Measurements from ENCODE around the gene SLC35G3.
"Not testable (repeated sequence)": the region's sequence is repeated elsewhere in the genome, so short reads cannot be mapped to it uniquely, and the experiment has no call there.

SLC35G3 gene

GRCh38 chr17:35164716-35165115 is 29.5 kb downstream of the SLC35G3 start:
- DNase-seq (ENCODE audit: low read depth in 3 of 3) = no peak

DNA sequence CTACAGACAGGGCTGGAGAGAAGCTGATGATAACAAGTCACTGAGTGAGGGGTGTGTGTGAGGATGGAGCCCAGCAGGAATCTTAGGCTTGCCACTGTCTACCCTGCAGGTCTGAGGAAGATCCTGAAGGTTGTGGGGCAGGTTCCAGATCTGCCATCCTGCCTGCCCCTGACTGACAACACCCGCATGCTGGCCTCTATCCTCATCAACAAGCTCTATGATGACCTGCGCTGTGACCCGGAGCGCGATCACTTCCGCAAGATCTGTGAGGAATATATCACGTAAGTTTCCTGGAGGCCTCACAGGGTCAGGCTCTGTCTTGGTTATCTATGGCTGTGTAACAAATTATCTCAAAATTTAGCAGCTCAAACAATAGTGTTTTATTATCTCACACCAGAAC is 30.3 kb downstream of the SLC35G3 start:
- no peak for DNase-seq (ENCODE audit: low read depth in 3 of 3)

DNA sequence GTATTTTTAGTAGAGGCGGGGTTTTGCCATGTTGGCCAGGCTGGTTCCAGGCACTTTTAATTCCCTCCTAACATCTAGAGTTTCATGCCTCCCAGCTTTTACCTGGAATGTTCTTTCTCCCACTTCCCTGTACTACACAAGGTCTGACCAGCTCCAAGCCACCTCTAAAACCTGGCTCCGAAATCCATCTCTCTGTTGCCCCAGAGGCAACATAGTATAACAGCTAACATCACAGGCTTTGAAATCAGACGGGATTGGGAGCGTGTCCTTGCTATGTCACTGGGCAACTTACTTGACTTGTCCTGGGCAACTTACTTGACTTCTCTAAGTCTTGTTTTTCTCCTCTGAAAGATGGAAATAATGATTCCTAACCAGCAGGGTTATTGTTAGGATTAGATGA is 31.4 kb downstream of the SLC35G3 start:
- DNase-seq (ENCODE audit: low read depth in 3 of 3) = no peak

GRCh38 chr17:35161281-35161761 is 32.9 kb downstream of the SLC35G3 start:
- DNase-seq (ENCODE audit: low read depth in 3 of 3) = no peak

DNA sequence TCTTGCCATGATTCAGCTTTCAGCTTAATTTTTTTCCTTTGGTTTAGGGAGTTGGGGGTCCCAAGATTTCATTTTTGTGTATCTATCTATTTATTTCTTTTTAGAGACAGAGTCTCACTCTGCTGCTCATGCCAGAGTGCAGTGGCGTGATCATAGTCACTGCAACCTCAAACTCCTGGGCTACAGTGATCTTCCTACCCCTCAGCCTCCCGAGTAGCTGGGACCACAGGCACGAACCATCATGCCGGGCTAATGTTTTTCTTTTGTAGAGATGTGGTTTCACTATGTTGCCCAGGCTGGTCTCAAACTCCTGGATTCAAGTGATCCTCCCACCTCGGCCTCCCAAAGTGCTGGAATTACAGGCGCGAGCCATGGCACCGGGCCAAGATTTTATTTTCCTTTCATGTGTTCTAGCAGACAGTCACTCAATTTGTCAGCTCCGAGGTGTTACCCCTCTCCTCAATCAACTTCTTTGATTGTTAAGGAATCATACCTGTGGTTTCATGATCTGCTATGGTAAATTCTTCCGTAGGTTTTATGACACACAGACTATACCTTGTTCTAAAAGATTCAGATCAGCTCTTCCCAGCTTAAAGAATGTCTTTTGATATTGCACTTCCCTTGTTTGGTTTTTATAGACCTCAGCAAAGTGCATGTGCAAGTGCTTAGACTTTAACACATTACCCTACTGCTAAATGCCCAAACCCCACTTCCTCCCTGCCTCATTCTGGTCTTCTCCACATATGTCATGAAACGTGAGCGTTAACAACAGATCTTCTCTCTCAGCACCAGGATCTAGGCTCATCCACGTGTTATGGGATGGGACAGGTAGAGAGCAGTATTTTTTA is 33.6 kb downstream of the SLC35G3 start:
- peak in 1 of 3 experiments; percentile 18 for DNase-seq (ENCODE audit: low read depth in 3 of 3)

DNA sequence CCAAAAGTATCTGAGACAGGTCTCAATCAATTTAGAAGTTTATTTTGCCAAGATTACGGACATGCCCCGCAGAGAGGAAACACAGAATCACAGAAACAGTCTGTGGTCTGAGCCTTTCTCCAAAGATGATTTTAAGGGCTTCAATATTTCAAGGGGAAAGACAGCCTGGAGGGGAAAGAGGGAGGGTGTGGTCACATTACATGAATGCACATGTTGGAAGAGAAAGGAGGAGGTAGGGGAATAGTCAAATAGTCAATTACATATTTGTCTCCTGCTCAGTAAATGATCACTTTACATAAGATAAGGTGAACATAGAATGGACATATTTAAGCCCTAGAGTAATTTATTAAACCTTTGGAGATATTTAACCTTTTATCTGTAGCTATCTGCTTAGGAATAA is 34.3 kb downstream of the SLC35G3 start:
- DNase-seq (ENCODE audit: low read depth in 3 of 3) = no peak

GRCh38 chr17:35155246-35155645 is 38.9 kb downstream of the SLC35G3 start:
- DNase-seq (ENCODE audit: low read depth in 3 of 3) = no peak

DNA sequence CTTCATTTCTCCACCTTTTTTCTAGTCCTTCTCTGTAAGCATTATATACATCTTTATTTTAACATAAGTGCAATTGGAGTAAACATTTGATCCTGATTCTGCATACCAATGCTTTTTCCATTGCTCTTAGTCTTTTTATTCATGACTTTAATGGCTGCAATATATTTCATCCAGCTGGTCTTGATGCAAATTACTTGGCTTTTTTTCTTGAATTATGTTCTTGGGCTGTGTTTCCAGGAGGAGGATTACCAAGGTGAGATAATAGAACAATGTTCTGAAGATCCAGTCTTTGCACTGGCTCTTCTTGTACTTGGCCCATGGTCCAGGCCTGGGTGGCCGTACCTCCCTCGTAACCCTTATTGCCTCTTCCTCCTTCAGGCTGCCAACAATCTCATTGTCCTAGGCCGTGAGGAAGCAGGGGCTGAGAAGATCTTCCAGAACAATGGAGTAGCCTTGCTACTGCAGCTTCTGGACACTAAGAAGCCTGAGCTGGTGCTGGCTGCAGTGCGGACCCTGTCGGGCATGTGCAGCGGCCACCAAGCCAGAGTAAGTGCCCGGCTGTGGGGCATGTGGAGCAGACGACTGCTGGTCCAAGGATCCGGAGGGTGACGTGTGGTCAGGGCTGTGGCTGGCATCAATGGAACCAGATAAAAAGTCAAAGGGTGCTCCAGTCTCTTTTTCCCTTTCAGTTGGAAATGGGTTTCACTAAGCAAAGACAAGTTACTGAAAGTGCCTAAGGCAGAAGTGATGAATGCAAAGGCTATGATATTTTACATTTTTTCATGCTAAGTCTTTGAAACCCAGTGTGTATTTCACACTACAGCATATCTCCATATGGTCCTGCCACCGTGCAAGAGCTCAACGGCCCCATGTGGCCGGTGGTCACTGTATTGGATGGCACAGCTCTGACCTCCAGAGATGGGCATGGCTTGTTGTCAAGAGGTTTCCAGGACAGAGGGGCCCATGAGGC is 39.7 kb downstream of the SLC35G3 start:
- no peak for DNase-seq (ENCODE audit: low read depth in 3 of 3)

DNA sequence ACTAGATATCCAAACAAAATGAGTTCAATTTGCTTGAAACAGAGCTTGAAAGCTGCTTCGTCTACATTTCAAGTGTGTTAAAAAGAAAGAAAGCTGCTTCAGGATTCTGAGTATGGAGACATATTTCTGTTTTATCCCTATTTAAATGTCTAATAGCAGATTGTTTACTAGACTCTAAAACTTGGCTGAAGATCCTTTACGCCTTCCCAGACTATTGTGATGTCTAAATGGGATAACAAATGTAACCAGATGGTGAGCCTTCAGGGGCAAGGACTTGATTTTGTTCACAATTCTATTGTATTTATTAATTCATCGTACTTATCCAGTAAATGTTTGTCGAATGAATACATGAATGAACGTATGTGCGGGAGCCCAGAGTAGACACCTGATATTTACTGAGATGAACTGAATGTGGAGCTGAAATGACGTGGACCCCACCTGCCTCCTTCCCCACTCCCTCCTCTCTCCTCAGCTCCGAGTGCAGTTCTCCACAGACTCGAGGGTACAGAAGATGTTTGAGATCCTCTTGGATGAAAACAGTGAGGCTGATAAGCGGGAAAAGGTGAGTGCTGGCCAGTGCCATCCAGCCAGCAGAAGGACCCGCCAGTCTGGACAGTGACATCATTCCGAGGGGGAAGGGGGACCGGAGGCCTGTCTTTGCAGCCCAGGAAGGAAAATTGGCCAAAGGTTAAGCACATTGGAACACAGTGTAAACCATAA is 41.6 kb downstream of the SLC35G3 start:
- DNase-seq (ENCODE audit: low read depth in 3 of 3) = no peak

GRCh38 chr17:35151080-35151479 is 43.1 kb downstream of the SLC35G3 start:
- not testable (repeated sequence) for DNase-seq (ENCODE audit: low read depth in 3 of 3)

- no peak for DNase-seq (ENCODE audit: low read depth in 3 of 3)
These were observed 44.3 kb downstream of the SLC35G3 start for GRCh38 chr17:35149941-35150340.

- no peak for DNase-seq (ENCODE audit: low read depth in 3 of 3)
These were observed 46.0 kb downstream of the SLC35G3 start for GRCh38 chr17:35148144-35148543.

DNA sequence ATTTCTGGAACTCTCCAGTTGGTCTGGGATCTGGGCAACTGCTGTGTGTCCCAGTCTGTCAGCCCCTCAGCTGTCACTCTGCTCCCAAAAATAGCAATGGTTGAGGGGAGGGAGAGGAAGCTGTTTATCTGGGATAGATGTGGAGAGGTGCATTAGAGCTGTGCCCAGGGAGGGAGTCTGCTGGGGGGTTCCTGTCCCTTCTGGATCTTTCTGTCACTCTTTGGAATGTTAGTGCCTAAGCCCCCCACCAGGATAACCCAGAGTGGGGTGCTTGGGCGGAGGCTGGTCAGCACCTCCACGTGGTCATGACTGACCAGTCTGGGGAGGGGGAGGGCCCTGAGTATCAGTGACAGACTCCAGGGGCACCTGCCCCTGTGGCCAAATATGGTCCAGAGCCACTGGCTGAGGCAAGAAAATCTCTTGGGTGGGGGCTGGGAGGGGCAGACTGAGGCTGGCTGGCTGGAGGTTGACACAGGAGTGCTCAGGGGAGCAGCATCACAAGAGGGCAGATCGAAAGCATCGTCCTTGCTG is 46.8 kb downstream of the SLC35G3 start, which contains the start of gene UNC45B:
UNC45B (plus strand) TSS at position 443 of the 531 bp plus-strand sequence. CDS start 447 bp downstream, outside the sequence.
- DNase-seq (ENCODE audit: low read depth in 3 of 3) = no peak

DNA sequence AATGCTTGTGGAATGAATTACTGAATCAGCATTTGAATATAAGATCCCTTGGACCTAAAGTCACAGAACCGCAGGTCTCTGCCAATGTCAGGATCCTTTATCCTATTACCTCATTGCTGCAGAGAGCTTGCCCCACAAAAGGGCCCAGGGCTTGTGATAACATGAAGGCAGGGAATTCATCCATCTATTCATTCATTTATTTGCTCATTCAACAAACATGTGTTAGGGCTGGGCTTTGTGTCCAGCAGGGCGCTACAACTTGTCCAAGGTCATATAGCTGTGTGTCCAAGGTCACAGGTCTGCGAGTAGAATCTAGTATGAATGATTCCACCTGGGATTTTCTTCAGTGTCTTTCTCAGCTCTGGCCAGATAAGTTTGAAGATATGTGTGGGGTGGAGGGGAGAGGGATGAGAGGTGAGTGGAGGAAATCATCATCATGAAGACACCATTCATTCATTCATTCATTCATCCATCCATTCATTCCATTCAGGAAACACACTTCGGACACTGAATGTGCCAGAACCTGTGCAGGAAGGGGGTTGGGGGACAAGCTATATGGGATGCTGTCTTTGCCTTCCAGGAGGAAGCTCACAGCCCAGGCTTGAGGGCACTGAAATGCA is 47.9 kb downstream of the SLC35G3 start:
- no peak for DNase-seq (ENCODE audit: low read depth in 3 of 3)

- DNase-seq (ENCODE audit: low read depth in 3 of 3) = no peak
These were observed 49.4 kb downstream of the SLC35G3 start for GRCh38 chr17:35144840-35145239.
